Activated naive CD4-positive, alpha-beta T cell treated with anti-CD3 and anti-CD28 coated beads for 36 hours (primary cell): ENCODE data around the gene CACNG3. TPM values are rescaled to one million over a fixed set of nuclear protein-coding genes. Genes with fewer than 3 reads are reported as not detected.
A peak's percentile ranks its signal among the peaks of the same experiment; 100 is the strongest.

Experiments
- CTCF ChIA-PET: fragments of 350-600 bp; sonication (Branson Sonifier 250); formaldehyde crosslinking; loops from one replicate; lab custom pipeline; 2021; ENCODE audit warnings: antibody characterized with exemption; lab: Charles Lee
- DNase-seq: peaks from one replicate; pipeline ENCODE4 v3.0.0-alpha.2; 2020
- H3K27ac Mint-ChIP-seq: one replicate; pipeline ENCODE4 v1.8.0; 2021; ENCODE audit warnings: mild to moderate bottlenecking, mixed read lengths
- H3K27me3 Mint-ChIP-seq: one replicate; pipeline ENCODE4 v1.8.0; 2021; ENCODE audit warnings: low read depth, mixed read lengths
- H3K36me3 Mint-ChIP-seq: one replicate; pipeline ENCODE4 v1.8.0; 2021; ENCODE audit warnings: low read depth, mixed read lengths
- H3K4me1 Mint-ChIP-seq: one replicate; pipeline ENCODE4 v1.8.0; 2021; ENCODE audit warnings: low read depth, mixed read lengths
- H3K4me3 Mint-ChIP-seq: one replicate; pipeline ENCODE4 v1.8.0; 2021; ENCODE audit warnings: mild to moderate bottlenecking, moderate library complexity, mixed read lengths
- H3K9me3 Mint-ChIP-seq: one replicate; pipeline ENCODE4 v1.8.0; 2021; ENCODE audit warnings: mixed read lengths
- intact Hi-C: fragments of 100-400 bp; cut with micrococcal nuclease; formaldehyde crosslinking; loops from one replicate; pipeline ENCODE4 v1.15.1; 2023
- total RNA-seq, 2 experiments: library from RNA; stranded (reverse); gene quantifications; one replicate each; pipeline ENCODE4 v1.2.3, GENCODE V29; 2021

Gene CACNG3
- total RNA-seq, result not detected

DNA sequence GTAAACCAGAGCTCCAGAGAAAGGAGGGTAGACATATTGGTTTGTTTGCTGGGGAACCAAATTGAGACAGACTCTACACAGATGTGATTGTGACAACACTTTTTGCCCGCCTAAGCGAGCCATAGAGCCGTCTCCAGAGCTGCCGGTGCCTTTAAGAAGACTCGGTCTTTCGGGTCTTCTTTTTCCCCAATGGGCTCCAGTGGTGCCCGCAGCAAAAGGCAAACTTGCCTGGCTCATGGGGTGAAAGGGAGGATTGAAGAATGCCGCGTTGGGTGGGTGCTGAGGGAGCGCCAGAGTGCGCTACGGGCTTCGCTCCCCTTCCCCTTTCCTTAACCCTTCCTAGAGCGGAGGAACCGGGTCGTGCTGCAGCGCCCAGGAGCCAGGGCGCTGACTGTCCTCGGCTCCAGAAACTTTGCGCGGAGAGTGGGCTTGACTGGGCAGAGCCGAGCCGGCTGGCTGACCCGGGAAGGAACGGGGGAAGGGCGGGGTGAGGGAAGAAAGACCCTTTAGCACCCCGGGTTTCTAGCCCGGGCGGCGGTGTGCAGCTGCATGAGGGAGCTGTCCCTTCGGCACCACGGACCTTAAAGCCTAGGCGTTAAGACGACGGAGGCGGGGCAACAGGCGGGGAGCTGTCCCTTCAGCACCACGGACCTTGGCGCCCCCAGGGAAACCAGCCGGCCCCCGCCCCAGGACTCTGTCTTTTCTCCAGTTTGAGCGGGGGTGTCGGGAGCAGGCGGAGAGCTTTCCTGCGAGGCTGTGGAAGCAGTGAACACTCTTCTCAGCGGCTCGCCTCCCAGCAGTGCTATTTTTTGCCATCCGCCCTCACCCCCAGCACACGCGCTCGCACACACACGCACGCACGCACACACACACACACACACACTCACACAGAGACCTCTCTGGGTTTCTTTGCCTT is at the start of gene CACNG3:
TSS of gene CACNG3 (plus strand) at position 880 of the 916 bp plus-strand sequence. CDS start 420 bp downstream, outside the sequence.
- DNase-seq, result peak; percentile 83
- Mint-ChIP-seq H3K4me3 (no peak within 1 kb of the TSS), H3K9me3 (no peaks in the 10 kb centered on the region), H3K27ac (no peak within 1 kb of the TSS), H3K27me3 (peaks cover 51% of the 10 kb centered on the region), H3K4me1 (peaks cover 3% of the 10 kb centered on the region), H3K36me3 (no peaks in the 10 kb centered on the region)
- intact Hi-C loops, result no loop called here
- CTCF ChIA-PET, result interaction anchor here (0.6 to 1.6 kb wide), 6 partner anchors 23 to 249 kb away, joined by 3 to 8 read pairs (median 3); no protein-coding TSS in a partner anchor

DNA sequence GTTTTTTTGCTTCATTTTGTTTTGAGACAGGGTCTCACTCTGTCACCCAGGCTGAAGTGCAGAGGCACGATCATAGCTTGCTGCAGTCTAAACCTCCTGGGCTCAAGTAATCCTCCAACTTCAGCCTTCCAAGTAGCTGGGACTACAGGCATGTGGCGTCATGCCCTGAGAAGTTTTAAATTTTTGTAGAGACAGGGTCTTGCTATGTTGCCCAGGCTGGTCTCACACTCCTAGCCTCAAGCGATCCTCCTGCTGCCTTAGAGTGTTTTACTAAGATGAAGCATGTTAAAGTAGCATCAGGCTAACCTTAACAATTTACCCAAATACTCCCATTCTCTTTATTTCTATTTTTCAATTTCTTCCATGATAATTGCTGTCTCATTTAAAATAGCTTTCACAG is 49.2 kb upstream of the CACNG3 start:
- Mint-ChIP-seq H3K9me3 (no peaks in the 10 kb centered on the region), H3K4me3 (no peak overlapping the region), H3K36me3 (peaks cover 19% of the 10 kb centered on the region), H3K27ac (no peak overlapping the region), H3K4me1 (peaks cover 2% of the 10 kb centered on the region), H3K27me3 (no peaks in the 10 kb centered on the region)
- no peak for DNase-seq
- CTCF ChIA-PET, result no interaction called here
- intact Hi-C loops, result no loop called here

DNA sequence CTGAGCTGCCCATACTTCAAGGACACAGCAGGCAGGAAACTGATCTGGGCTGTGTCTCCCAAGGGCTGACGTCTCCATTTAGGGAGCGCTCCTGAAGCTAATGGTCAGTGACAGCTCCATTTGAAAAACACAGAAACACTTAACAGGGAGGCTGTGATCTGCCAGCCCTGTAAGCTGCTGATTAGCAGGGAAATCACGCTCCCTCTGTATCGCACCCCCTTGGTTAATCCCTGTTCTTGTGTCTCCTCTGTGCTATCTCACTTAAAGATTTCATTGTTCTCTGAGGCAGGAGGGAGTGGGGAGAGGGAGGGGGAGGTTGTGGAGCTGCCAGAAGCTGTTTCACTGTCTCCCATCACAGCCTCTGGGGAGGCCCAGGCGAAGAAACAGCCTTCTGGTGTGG is 47.4 kb upstream of the CACNG3 start:
- intact Hi-C loops, result no loop called here
- H3K9me3 Mint-ChIP-seq, result no peaks in the 10 kb centered on the region
- no peaks in the 10 kb centered on the region for H3K4me1 Mint-ChIP-seq
- H3K36me3 Mint-ChIP-seq, result peaks cover 13% of the 10 kb centered on the region
- no peak overlapping the region for H3K27ac Mint-ChIP-seq
- DNase-seq, result no peak
- CTCF ChIA-PET, result interaction anchor here (0.8 to 1.3 kb wide), 2 partner anchors 44 to 138 kb away, joined by 3 to 4 read pairs; no protein-coding TSS in a partner anchor
- H3K27me3 Mint-ChIP-seq, result no peaks in the 10 kb centered on the region
- H3K4me3 Mint-ChIP-seq, result no peak overlapping the region

DNA sequence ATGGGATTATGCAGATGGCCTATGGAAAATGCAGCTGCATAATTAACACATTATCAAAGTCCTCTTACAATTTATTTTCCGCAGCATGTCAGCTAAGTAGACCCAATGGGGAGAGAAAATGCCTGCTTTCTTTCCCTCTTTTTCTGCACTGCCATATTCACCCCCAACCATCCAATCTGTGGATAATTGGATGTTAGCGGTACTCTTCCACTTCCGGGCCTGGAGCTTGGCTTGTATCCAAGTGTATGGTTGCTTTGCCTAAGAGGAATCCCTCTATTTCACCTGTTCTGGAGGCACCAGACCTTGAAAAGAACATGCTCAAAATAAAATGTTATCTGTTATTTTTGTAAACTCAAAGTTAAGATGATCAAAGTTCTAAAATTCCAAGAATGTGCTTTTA is 41.1 kb upstream of the CACNG3 start:
- H3K4me1 Mint-ChIP-seq, result no peaks in the 10 kb centered on the region
- DNase-seq, result no peak
- CTCF ChIA-PET, result no interaction called here
- H3K27me3 Mint-ChIP-seq, result no peaks in the 10 kb centered on the region
- no peak overlapping the region for H3K27ac Mint-ChIP-seq
- no peaks in the 10 kb centered on the region for H3K9me3 Mint-ChIP-seq
- intact Hi-C loops, result no loop called here
- peaks cover 22% of the 10 kb centered on the region for H3K36me3 Mint-ChIP-seq
- H3K4me3 Mint-ChIP-seq, result no peak overlapping the region

DNA sequence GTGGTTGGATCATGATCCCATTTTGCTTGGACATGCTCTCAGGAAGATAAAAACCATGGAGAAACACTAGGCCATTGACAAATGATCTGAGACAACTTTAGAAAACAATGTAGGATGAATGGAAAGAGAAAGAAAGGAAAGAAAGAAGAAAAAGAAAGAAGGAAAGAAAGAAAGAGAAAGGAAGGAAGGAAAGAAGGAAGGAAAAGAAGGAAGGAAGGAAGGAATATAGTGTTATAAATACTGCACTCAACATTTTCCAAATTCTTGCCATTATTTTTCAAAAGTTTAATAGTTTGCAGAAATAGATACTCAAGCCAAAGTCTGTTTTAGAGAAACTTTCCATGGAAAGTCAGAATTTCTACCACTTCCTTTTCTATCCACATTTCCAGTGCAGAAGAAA is 39.2 kb upstream of the CACNG3 start:
- Mint-ChIP-seq H3K4me3 (no peak overlapping the region), H3K36me3 (peaks cover 21% of the 10 kb centered on the region), H3K27ac (no peak overlapping the region), H3K27me3 (no peaks in the 10 kb centered on the region), H3K4me1 (no peaks in the 10 kb centered on the region), H3K9me3 (no peaks in the 10 kb centered on the region)
- intact Hi-C loops, result no loop called here
- DNase-seq, result no peak
- CTCF ChIA-PET, result no interaction called here

DNA sequence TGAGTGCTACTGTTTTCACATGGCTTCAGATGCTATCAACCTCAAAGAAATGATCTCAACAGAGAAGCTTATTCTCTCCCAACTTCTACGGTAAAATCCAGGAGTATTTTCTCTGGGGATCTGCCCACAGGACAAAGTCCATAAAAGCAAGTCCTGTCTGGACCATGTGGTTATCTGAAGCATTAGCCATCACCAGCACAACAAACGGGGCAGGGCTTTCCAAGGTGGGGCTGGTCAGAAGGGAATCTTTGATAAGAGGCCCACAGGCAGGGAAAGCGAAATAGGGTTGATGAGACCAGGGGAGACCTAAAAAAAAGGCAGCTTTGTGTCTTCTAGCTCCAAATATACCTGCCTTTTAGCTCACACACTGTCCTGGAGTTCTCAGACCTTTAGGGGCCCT is 38.7 kb upstream of the CACNG3 start:
- peaks cover 21% of the 10 kb centered on the region for H3K36me3 Mint-ChIP-seq
- H3K9me3 Mint-ChIP-seq, result peaks cover 4% of the 10 kb centered on the region
- H3K4me1 Mint-ChIP-seq, result no peaks in the 10 kb centered on the region
- DNase-seq, result no peak
- intact Hi-C loops, result no loop called here
- no peak overlapping the region for H3K4me3 Mint-ChIP-seq
- no peaks in the 10 kb centered on the region for H3K27me3 Mint-ChIP-seq
- H3K27ac Mint-ChIP-seq, result no peak overlapping the region
- CTCF ChIA-PET, result no interaction called here

DNA sequence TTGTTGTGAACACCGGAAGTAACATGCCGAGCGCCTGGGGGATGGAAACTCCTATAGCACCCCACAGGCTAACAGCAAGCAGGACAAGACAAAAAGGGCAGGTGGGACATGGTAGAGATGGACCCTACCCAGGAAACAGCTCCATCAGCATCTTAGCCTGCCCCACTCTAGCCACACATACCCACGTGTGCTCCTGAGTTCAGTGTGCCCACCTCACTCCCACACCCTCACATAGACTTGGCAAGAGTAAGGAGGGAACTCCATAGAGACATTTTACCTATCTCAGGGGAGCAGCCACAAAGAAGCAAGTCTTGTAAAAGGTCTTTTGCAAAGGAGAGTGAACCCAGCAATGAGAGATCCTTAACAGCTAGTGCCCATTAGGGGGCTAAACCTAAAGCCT is 37.8 kb upstream of the CACNG3 start:
- Mint-ChIP-seq H3K27me3 (no peaks in the 10 kb centered on the region), H3K9me3 (peaks cover 4% of the 10 kb centered on the region), H3K27ac (no peak overlapping the region), H3K4me1 (no peaks in the 10 kb centered on the region), H3K4me3 (no peak overlapping the region), H3K36me3 (peaks cover 24% of the 10 kb centered on the region)
- no peak for DNase-seq
- CTCF ChIA-PET, result interaction anchor here (0.6 kb wide), 1 partner anchor 18 kb away, joined by 3 read pairs; no protein-coding TSS in a partner anchor
- intact Hi-C loops, result no loop called here

DNA sequence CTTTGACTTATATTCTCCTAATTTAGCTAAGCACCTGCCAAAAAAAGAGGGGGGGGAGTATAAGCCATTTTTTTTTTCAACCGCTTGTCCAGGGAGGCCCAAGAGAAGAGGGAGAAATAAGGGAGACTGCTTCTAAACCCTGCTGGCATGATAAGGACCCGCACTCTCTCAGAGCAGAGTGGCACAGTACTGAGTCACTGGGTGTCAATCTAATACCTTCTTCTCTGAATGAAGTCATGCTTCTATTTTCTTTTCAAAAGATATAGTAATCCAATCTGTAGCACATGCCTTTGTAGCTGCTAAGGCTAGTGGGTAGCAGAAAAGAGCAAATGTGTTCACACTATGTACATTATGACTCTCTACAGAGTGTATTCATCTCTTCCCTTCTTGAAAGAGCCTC is 34.9 kb upstream of the CACNG3 start:
- Mint-ChIP-seq H3K4me3 (no peak overlapping the region), H3K4me1 (no peaks in the 10 kb centered on the region), H3K27me3 (no peaks in the 10 kb centered on the region), H3K27ac (no peak overlapping the region), H3K36me3 (peaks cover 14% of the 10 kb centered on the region), H3K9me3 (peaks cover 7% of the 10 kb centered on the region)
- CTCF ChIA-PET, result interaction anchor here (1.1 to 1.5 kb wide), 2 partner anchors 31 to 151 kb away, joined by 3 to 7 read pairs; no protein-coding TSS in a partner anchor
- no peak for DNase-seq
- intact Hi-C loops, result no loop called here

DNA sequence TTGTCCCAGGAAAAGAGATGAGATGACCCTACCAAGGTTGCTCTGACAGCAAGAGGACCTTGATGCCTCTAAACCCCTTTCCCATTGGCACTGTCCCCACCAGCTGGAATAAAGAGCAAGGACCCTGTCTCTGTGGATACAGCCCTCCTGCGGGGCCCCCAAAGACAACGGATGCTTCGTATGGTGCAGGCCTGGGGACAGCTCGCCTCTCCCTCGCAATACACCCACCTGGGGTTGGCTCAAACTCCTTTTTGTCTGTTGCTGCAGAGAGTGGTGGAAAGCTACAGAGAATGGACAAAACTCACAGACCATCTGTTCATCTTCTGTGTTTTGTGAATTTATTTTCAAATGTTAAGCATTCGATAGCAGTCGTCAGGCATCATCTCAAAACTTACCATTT is 27.6 kb upstream of the CACNG3 start:
- Mint-ChIP-seq H3K9me3 (peaks cover 1% of the 10 kb centered on the region), H3K27me3 (peaks cover 4% of the 10 kb centered on the region), H3K36me3 (no peaks in the 10 kb centered on the region), H3K27ac (no peak overlapping the region), H3K4me1 (no peaks in the 10 kb centered on the region), H3K4me3 (no peak overlapping the region)
- intact Hi-C loops, result no loop called here
- no peak for DNase-seq
- CTCF ChIA-PET, result interaction anchor here (1.8 kb wide), 1 partner anchor 25 kb away, joined by 5 read pairs; no protein-coding TSS in a partner anchor

DNA sequence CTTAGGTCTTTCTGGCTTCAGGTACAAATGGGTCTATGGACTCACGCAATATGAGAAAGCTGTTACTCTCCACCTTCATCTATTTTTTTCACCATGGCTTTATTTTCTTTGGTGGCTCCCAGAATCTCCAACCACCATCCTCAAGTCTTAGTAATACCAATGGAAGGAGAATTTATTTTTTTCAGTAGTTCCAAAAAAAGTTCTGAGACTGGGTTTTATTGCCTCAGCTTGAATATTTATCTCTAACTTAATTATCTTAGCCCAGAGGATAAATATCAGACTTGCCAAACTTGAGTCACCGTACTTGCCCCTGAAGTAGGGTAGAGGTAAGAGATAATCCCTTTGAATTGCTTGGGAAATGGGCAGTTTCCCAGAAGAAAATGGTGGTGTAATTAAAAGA is 23.2 kb upstream of the CACNG3 start:
- Mint-ChIP-seq H3K27me3 (peaks cover 6% of the 10 kb centered on the region), H3K4me3 (no peak overlapping the region), H3K9me3 (peaks cover 3% of the 10 kb centered on the region), H3K27ac (no peak overlapping the region), H3K36me3 (no peaks in the 10 kb centered on the region), H3K4me1 (no peaks in the 10 kb centered on the region)
- CTCF ChIA-PET, result no interaction called here
- DNase-seq, result no peak
- intact Hi-C loops, result no loop called here

DNA sequence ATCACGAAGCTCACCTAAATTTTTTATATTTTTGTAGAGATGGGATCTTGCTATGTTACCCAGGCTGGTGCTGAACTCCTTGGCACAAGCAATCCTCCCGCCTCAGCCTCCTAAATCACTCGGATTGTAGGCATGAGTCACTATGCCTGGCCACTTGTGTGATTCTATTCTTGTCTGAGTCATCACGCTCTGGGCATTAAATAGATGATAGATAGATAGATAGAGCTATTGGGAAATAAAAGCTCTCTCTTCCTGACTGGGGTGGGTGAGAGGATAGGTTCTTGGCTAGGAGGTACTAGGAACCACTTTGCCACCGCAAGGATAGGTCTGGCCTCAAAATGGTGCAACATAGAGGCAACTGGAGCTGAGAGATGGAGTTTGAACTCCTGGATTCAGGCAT is 21.4 kb upstream of the CACNG3 start:
- DNase-seq, result no peak
- intact Hi-C loops, result no loop called here
- Mint-ChIP-seq H3K27me3 (peaks cover 6% of the 10 kb centered on the region), H3K4me3 (no peak overlapping the region), H3K9me3 (peaks cover 16% of the 10 kb centered on the region), H3K4me1 (no peaks in the 10 kb centered on the region), H3K36me3 (no peaks in the 10 kb centered on the region), H3K27ac (no peak overlapping the region)
- CTCF ChIA-PET, result interaction anchor here (0.6 to 1.2 kb wide), 2 partner anchors 18 to 29 kb away, joined by 3 to 4 read pairs; no protein-coding TSS in a partner anchor

DNA sequence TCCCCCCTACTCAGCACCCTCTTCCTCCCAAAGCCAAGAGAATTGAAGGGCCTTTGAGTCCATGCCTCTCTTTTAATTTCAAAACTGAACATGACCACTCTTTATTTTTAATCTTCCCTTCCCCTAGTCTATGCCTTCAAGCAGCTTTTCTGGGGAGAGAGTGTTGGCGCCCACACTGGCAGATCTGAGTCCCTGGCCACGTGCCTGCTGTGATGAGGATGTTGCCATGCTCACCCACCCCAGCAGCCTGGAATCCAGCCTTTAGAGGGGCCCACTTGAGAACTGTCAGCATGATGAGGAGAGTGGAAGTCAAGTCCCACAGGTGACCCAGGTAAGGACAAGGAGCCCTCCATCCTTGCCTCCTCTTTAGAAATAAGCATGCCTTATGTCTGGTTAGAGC is 20.3 kb upstream of the CACNG3 start:
- Mint-ChIP-seq H3K27me3 (peaks cover 8% of the 10 kb centered on the region), H3K9me3 (peaks cover 18% of the 10 kb centered on the region), H3K27ac (no peak overlapping the region), H3K36me3 (no peaks in the 10 kb centered on the region), H3K4me3 (no peak overlapping the region), H3K4me1 (no peaks in the 10 kb centered on the region)
- no peak for DNase-seq
- intact Hi-C loops, result no loop called here
- CTCF ChIA-PET, result interaction anchor here (1.2 kb wide), 1 partner anchor 17 kb away, joined by 3 read pairs; no protein-coding TSS in a partner anchor
